GM19238 (cell line): ENCODE measurements around the gene RACGAP1.

ENCODE experiments used
- DNase-seq: peaks from one replicate; pipeline ENCODE4 v3.0.0; 2011; ENCODE audit warnings: low spot score; ENCODE audit not compliant: insufficient read length

RACGAP1 gene

GRCh38 chr12:49956663-49957569 lies 68.4 kb downstream of the RACGAP1 start:
- DNase-seq, result no peak

- DNase-seq, result no peak
Measured at GRCh38 chr12:49955899-49956662, 69.2 kb downstream of the RACGAP1 start.

GRCh38 chr12:49954863-49955830 lies 70.1 kb downstream of the RACGAP1 start:
- no peak for DNase-seq

GRCh38 chr12:49953961-49954846 lies 71.1 kb downstream of the RACGAP1 start:
- DNase-seq, result no peak

- no peak for DNase-seq
Measured at GRCh38 chr12:49953151-49953550, 72.1 kb downstream of the RACGAP1 start.

- DNase-seq, result no peak
Measured at GRCh38 chr12:49952391-49953055, 72.8 kb downstream of the RACGAP1 start.

DNA sequence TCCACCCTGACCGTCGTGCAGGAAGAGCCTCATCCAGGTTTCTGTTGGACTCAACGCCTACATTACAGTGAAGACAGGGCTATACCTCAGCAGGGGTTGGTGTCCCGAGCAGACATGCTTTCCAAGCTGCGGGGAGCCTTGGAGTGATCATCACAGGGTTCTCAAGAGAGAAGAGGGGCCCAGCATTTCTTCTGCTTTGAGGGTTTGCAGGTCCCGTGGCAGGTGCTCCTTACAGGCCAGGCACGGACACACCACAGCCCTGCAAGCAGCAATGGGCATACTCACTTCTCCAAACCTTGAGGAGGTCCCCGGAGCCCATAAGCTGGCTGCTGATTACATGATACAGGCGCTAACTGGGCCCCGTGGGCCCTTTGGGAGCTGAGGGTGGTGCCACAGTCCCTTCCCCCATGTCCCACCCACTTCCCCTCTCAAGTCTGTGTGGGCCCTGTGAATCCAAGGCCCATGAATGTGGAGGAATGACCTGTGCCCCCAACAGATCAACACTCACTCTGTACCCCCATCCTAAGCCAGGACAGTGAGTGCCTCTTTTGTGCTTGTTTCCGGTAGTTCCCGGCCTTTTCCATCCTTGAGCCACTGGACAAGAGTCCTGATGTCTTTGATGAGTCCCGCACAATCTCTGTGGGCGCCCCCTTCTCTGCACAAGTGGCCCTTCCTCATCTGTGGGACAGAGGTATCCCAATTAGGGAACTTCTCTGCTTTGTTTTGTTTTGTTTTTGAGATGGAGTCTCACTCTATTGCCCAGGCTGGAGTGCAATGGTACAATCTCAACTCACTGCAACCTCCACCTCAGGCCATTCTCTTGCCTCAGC lies 73.7 kb downstream of the RACGAP1 start:
- no peak for DNase-seq

- no peak for DNase-seq
Measured at GRCh38 chr12:49950273-49951251, 74.7 kb downstream of the RACGAP1 start, which contains the start of gene AQP2. Gene AQP2, plus strand, starts transcription at chr12:49950737. Its CDS starts 94 bp downstream, at chr12:49950831.

DNA sequence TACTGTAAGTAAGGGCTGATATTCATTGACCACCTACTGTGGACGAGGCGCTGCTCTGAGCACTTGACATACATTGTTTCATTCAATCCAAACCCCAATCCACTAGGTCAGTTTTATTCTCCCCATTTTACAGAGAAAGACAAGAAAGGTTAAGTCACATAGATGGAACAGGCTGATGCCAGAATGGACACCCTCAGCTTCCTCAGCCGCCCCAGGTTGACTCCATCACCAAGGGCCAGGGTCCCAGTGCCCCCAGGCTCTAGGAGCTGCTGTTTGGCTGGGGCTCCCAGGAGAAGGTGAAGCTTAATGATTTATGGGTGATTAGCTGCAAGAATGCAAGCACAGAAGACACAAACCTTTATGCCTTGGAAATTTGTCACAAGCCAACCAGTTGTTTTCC lies 75.4 kb downstream of the RACGAP1 start:
- DNase-seq, result no peak

- no peak for DNase-seq
Measured at GRCh38 chr12:49948866-49949845, 76.1 kb downstream of the RACGAP1 start.

- no peak for DNase-seq
Measured at GRCh38 chr12:49947593-49948226, 77.6 kb downstream of the RACGAP1 start.

DNA sequence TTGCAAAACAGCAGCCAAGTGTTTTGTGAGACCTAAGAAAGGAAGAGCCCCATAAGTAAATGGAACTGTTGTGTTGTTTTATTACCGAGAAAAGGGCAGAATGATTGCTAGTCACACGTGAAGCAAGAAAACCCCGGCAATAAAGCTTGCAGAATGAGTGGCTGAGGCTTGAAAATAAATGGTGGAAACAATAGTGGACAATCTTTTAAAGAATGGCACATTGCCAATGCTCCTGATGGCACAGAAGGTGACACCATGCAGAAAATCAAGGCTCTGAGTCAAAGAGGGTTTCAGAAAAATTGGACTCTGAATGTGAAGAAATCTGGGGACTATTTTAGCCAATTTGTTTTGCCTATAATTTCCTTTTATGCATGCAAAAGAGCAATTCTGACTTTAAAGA lies 78.8 kb downstream of the RACGAP1 start:
- DNase-seq, result no peak

- DNase-seq, result no peak
Measured at GRCh38 chr12:49946086-49946485, 79.2 kb downstream of the RACGAP1 start.

- DNase-seq, result peak; percentile 84
Measured at GRCh38 chr12:49945394-49946080, 79.8 kb downstream of the RACGAP1 start.

DNA sequence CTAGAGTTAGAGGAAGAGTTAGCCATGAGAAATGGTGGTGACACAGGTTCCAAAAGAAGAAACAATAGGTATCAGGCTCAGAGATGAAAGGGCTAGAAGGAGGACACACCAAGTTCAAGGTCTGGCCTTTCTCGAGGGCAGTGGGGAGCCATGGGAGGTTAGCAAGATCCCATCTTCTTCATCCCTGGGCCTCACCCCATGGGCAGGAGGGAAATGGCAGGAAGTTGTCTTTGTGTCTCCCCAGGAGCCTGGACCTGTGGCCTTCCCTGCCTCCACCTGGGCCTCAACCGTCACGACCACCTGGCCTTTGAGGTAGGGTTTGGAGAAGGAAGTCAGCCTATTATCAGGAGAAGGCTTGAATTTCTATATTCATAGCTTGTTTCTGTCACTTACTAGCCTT lies 80.6 kb downstream of the RACGAP1 start:
- DNase-seq, result no peak
